Liver (tissue), 9 donors: ENCODE measurements around the gene GNRH2. TPM values are rescaled to one million over a fixed set of nuclear protein-coding genes. Genes with fewer than 3 reads are reported as not detected.

ENCODE experiments used
- DNase-seq: peaks from one replicate; pipeline ENCODE4 v3.0.0-alpha.2; 2017; ENCODE audit warnings: low spot score
- H3K27ac ChIP-seq, 2 donors: one replicate each; pipeline ENCODE4 v1.7.0; 2013; ENCODE audit warnings: inconsistent platforms in 2 of 2, low read length in 2 of 2, control low read depth in 1 of 2, low read depth in 1 of 2, mild to moderate bottlenecking in 1 of 2
- H3K27me3 ChIP-seq, 4 donors: one replicate each; pipeline versions ENCODE4 v1.6.1 to v1.7.0; 2013; ENCODE audit warnings: low read length in 3 of 4, inconsistent platforms in 1 of 4, mild to moderate bottlenecking in 1 of 4, moderate library complexity in 1 of 4; ENCODE audit not compliant: control insufficient read depth in 4 of 4, insufficient read depth in 4 of 4
- H3K36me3 ChIP-seq, 4 donors: one replicate each; pipeline versions ENCODE4 v1.6.1 to v1.7.0; 2013; ENCODE audit warnings: low read length in 3 of 4, mild to moderate bottlenecking in 3 of 4, low read depth in 1 of 4, moderate library complexity in 1 of 4; ENCODE audit not compliant: control insufficient read depth in 4 of 4, insufficient read depth in 3 of 4
- H3K4me1 ChIP-seq, 4 donors: one replicate each; pipeline versions ENCODE4 v1.6.1 to v1.7.0; 2013; ENCODE audit warnings: low read length in 3 of 4, mild to moderate bottlenecking in 3 of 4, moderate library complexity in 1 of 4; ENCODE audit not compliant: control insufficient read depth in 4 of 4, insufficient read depth in 4 of 4
- H3K4me3 ChIP-seq, 3 donors: one replicate each; pipeline versions ENCODE4 v1.6.1 to v1.7.0; 2013; ENCODE audit warnings: low read length in 3 of 3, control low read depth in 1 of 3, low read depth in 1 of 3, mild to moderate bottlenecking in 1 of 3
- H3K9ac ChIP-seq, 2 donors: one replicate each; pipeline ENCODE4 v1.7.0; 2013; ENCODE audit warnings: low read length in 2 of 2, mild to moderate bottlenecking in 2 of 2, moderate library complexity in 2 of 2, control low read depth in 1 of 2, low read depth in 1 of 2
- H3K9me3 ChIP-seq, 4 donors: one replicate each; pipeline versions ENCODE4 v1.6.1 to v1.7.0; 2013; ENCODE audit warnings: low read length in 3 of 4; ENCODE audit not compliant: control insufficient read depth in 4 of 4
- ATF3 ChIP-seq: IDR thresholded peaks from 2 replicates; pipeline ENCODE4 v1.6.1; 2016; ENCODE audit warnings: antibody characterized with exemption
- CTCF ChIP-seq: fragments of 150-350 bp; IDR thresholded peaks from 2 replicates; pipeline ENCODE4 v1.5.1; 2017; ENCODE audit warnings: improper control_type of control experiment, low read depth, low read length; ENCODE audit not compliant: missing input control
- EGR1 ChIP-seq, 2 donors: IDR thresholded peaks; 2 replicates each; pipeline ENCODE4 v1.6.1; 2016 to 2018; ENCODE audit warnings: antibody characterized with exemption in 2 of 2, low read depth in 2 of 2
- FOXA1 ChIP-seq: IDR thresholded peaks from 2 replicates; pipeline ENCODE4 v1.6.1; 2016; ENCODE audit warnings: antibody characterized with exemption
- FOXA2 ChIP-seq: IDR thresholded peaks from 2 replicates; pipeline ENCODE4 v1.6.1; 2016; ENCODE audit warnings: antibody characterized with exemption
- GABPA ChIP-seq, 2 donors: IDR thresholded peaks in 1 of 2; conservative IDR thresholded peaks in 1 of 2; 2 replicates each; pipeline ENCODE4 v1.6.1; 2016; ENCODE audit warnings: antibody characterized with exemption in 2 of 2, mild to moderate bottlenecking in 1 of 2, moderate library complexity in 1 of 2
- HNF4A ChIP-seq, 2 donors: conservative IDR thresholded peaks; 2 replicates each; pipeline ENCODE4 v1.6.1; 2016; ENCODE audit warnings: antibody characterized with exemption in 2 of 2, mild to moderate bottlenecking in 2 of 2
- HNF4G ChIP-seq: IDR thresholded peaks from 2 replicates; pipeline ENCODE4 v1.6.1; 2016; ENCODE audit warnings: antibody characterized with exemption
- JUND ChIP-seq, 2 donors: IDR thresholded peaks; 2 replicates each; pipeline ENCODE4 v1.6.1; 2016; ENCODE audit warnings: antibody characterized with exemption in 2 of 2
- MAX ChIP-seq: IDR thresholded peaks from 2 replicates; pipeline ENCODE4 v1.6.1; 2016; ENCODE audit warnings: antibody characterized with exemption
- NR2F2 ChIP-seq: IDR thresholded peaks from 2 replicates; pipeline ENCODE4 v1.6.1; 2016; ENCODE audit warnings: antibody characterized with exemption
- RAD21 ChIP-seq, 2 donors: IDR thresholded peaks; 2 replicates each; pipeline ENCODE4 v1.6.1; 2016; ENCODE audit warnings: antibody characterized with exemption in 2 of 2, mild to moderate bottlenecking in 2 of 2
- REST ChIP-seq: IDR thresholded peaks from 2 replicates; pipeline ENCODE4 v1.6.1; 2016; ENCODE audit warnings: antibody characterized with exemption, mild to moderate bottlenecking
- RXRA ChIP-seq, 2 donors: IDR thresholded peaks; 2 replicates each; pipeline ENCODE4 v1.6.1; 2017 to 2018; ENCODE audit warnings: antibody characterized with exemption in 2 of 2, mild to moderate bottlenecking in 1 of 2
- SP1 ChIP-seq: IDR thresholded peaks from 2 replicates; pipeline ENCODE4 v1.6.1; 2018; ENCODE audit warnings: antibody characterized with exemption, mild to moderate bottlenecking
- TAF1 ChIP-seq: conservative IDR thresholded peaks from 2 replicates; pipeline ENCODE4 v1.6.1; 2016; ENCODE audit warnings: antibody characterized with exemption, mild to moderate bottlenecking
- YY1 ChIP-seq: IDR thresholded peaks from 2 replicates; pipeline ENCODE4 v1.6.1; 2016; ENCODE audit warnings: antibody characterized with exemption, mild to moderate bottlenecking
- ZBTB33 ChIP-seq: IDR thresholded peaks from 2 replicates; pipeline ENCODE4 v1.6.1; 2016; ENCODE audit warnings: antibody characterized with exemption
- WGBS: extraction: QIAGEN DNeasy Blood & Tissue Kit; methylation state at CpG from one replicate; pipeline ENCODE4 v1.1.7; 2013; 5-methylcytosine and 5-hydroxymethylcytosine counted together
- polyA plus RNA-seq, 2 donors: library from polyadenylated mRNA; stranded (reverse) in 1 of 2; unstranded in 1 of 2; fragments of 200-250 nt in 1 of 2; fragments of >200 nt in 1 of 2; fragmentation: Nextera tagmentation in 1 of 2; extraction: Ambion mirVana in 1 of 2; gene quantifications; one replicate each; pipeline versions ENCODE4 v1.2.1 to v1.2.3, GENCODE V29; 2013 to 2015
- total RNA-seq, 2 donors: library from RNA; depleted of rRNA; stranded (reverse); fragments of >200 nt; gene quantifications; one replicate each; pipeline ENCODE4 v1.2.3, GENCODE V29; 2014
- donor health status: healthy.
- donor health status: healthy.
- donor health status: healthy.
- donor health status: healthy.
- donor health status: healthy.

GNRH2 gene
- total and polyA plus RNA-seq, 4 donors, result 0.25 to 0.58 (median 0.44) TPM; not detected in 1

GRCh38 chr20:3039426-3039825 lies 4.0 kb upstream of the GNRH2 start:
- no peak overlapping the region for H3K4me3 ChIP-seq
- H3K9me3 ChIP-seq, result no peaks in the 10 kb centered on the region
- no peak for TF ChIP-seq FOXA2
- TF ChIP-seq HNF4G, result no peak
- TF ChIP-seq NR2F2, result no peak
- no peak for TF ChIP-seq MAX
- no peak for TF ChIP-seq REST
- no peak for TF ChIP-seq HNF4A (conservative IDR thresholded peaks at IDR 0.05)
- TF ChIP-seq ATF3, result no peak
- TF ChIP-seq EGR1 (IDR thresholded peaks at IDR 0.05; ENCODE audit: low read depth in 2 of 2), result no peak
- TF ChIP-seq SP1, result no peak
- TF ChIP-seq CTCF, result no peak
- TF ChIP-seq FOXA1, result no peak
- TF ChIP-seq GABPA (IDR thresholded peaks at IDR 0.05 in 1 of 2, conservative IDR thresholded peaks at IDR 0.05 in 1 of 2), result no peak
- no peak for TF ChIP-seq JUND (IDR thresholded peaks at IDR 0.05)
- TF ChIP-seq RAD21 (IDR thresholded peaks at IDR 0.05), result no peak
- TF ChIP-seq TAF1, result no peak
- no peak for TF ChIP-seq RXRA (IDR thresholded peaks at IDR 0.05)
- no peak for TF ChIP-seq ZBTB33
- TF ChIP-seq YY1, result no peak
- no peak overlapping the region for H3K27ac ChIP-seq
- peaks cover 5 to 32% (median 20%) of the 10 kb centered on the region in 4 donors for H3K4me1 ChIP-seq
- no peaks in the 10 kb centered on the region for H3K27me3 ChIP-seq
- no peak overlapping the region for H3K9ac ChIP-seq
- H3K36me3 ChIP-seq, result peaks cover 0 to 25% (median 17%) of the 10 kb centered on the region in 4 donors
- no peak for DNase-seq
- 95% methylated on average over 4 of the region's 4 CpGs for WGBS
